Caco-2 (cell line): Measurements from ENCODE around the gene HECA. TPM values are rescaled to one million over a fixed set of nuclear protein-coding genes. Genes with fewer than 3 reads are reported as not detected.

Source experiments
- BruUV-seq: library from RNA; stranded (reverse); fragments of 400-500 nt; replicated peaks from 2 replicates; lab custom pipeline; 2021; lab: Mats Ljungman, UMichigan
- CTCF ChIA-PET: fragments of 300-600 bp; sonication (Branson Sonifier 250); formaldehyde crosslinking; loops from one replicate; lab custom pipeline; 2022; ENCODE audit warnings: antibody characterized with exemption; lab: Charles Lee
- POLR2A ChIA-PET: fragments of 300-600 bp; sonication (Branson Sonifier 250); formaldehyde crosslinking; loops from one replicate; lab custom pipeline; 2022; ENCODE audit warnings: antibody characterized with exemption; lab: Charles Lee
- DNase-seq, 2 experiments: peaks; one replicate each; pipeline versions ENCODE4 v3.0.0 to v3.0.0-alpha.2; 2020 to 2022
- H3K27me3 ChIP-seq: replicated peaks from 2 replicates; pipeline ENCODE4 v1.6.0; 2011; ENCODE audit warnings: low read length; ENCODE audit not compliant: control insufficient read depth, insufficient read depth
- H3K36me3 ChIP-seq: 2 replicates; pipeline ENCODE4 v1.5.1; 2011; ENCODE audit warnings: low read length; ENCODE audit not compliant: control insufficient read depth, insufficient read depth
- H3K4me1 ChIP-seq: fragments of 250-450 bp; sonication (Bioruptor Pico); 2 replicates; pipeline ENCODE4 v1.5.1; 2020; ENCODE audit warnings: mild to moderate bottlenecking
- H3K4me3 ChIP-seq: 2 replicates; pipeline ENCODE4 v1.5.1; 2011; ENCODE audit warnings: low read depth, mild to moderate bottlenecking, control low read depth, low read length
- H3K9me3 ChIP-seq: fragments of 250-450 bp; sonication (Bioruptor Pico); 2 replicates; pipeline ENCODE4 v1.5.1; 2020; ENCODE audit warnings: mild to moderate bottlenecking, moderate library complexity
- H3K27ac Mint-ChIP-seq: one replicate; pipeline ENCODE4 v1.8.0; 2022; ENCODE audit warnings: mixed read lengths; ENCODE audit not compliant: unreplicated experiment
- H3K27me3 Mint-ChIP-seq: one replicate; pipeline ENCODE4 v1.8.0; 2022; ENCODE audit warnings: mixed read lengths; ENCODE audit not compliant: insufficient read depth, unreplicated experiment
- H3K36me3 Mint-ChIP-seq: one replicate; pipeline ENCODE4 v1.8.0; 2022; ENCODE audit warnings: mild to moderate bottlenecking, mixed read lengths; ENCODE audit not compliant: insufficient read depth, unreplicated experiment
- H3K4me1 Mint-ChIP-seq: one replicate; pipeline ENCODE4 v1.8.0; 2022; ENCODE audit warnings: low read depth, mixed read lengths; ENCODE audit not compliant: unreplicated experiment
- H3K4me3 Mint-ChIP-seq: one replicate; pipeline ENCODE4 v1.8.0; 2022; ENCODE audit warnings: mild to moderate bottlenecking, moderate library complexity, mixed read lengths; ENCODE audit not compliant: unreplicated experiment
- H3K9me3 Mint-ChIP-seq: one replicate; pipeline ENCODE4 v1.8.0; 2022; ENCODE audit warnings: mixed read lengths; ENCODE audit not compliant: unreplicated experiment
- CTCF ChIP-seq, 2 experiments: fragments of 200-600 bp in 1 of 2; IDR thresholded peaks; 1 replicate in 1 of 2; 2 replicates in 1 of 2; pipeline versions ENCODE4 v1.5.1 to v1.8.0; 2011 to 2022; ENCODE audit warnings: antibody characterized with exemption in 1 of 2, control low read depth in 1 of 2, inconsistent platforms in 1 of 2, low read depth in 1 of 2, low read length in 1 of 2, mild to moderate bottlenecking in 1 of 2, moderate library complexity in 1 of 2; ENCODE audit not compliant: insufficient read depth in 1 of 2, severe bottlenecking in 1 of 2, unreplicated experiment in 1 of 2
- intact Hi-C: fragments of 100-400 bp; cut with micrococcal nuclease; formaldehyde crosslinking; loops from one replicate; pipeline ENCODE4 v1.10.0; 2022; ENCODE audit not compliant: unreplicated experiment
- total RNA-seq: library from RNA; stranded (reverse); gene quantifications from 2 replicates; pipeline ENCODE4 v1.2.3, GENCODE V29; 2022

The HECA gene
- total RNA-seq, 1 experiment from 2014 or later: 4.9 TPM

- no peaks in the 10 kb centered on the region for H3K4me1 ChIP-seq
- H3K36me3 Mint-ChIP-seq: no peaks in the 10 kb centered on the region
- H3K27ac Mint-ChIP-seq: no peak overlapping the region
- intact Hi-C loops: no loop called here
- H3K27me3 Mint-ChIP-seq: no peaks in the 10 kb centered on the region
- BruUV-seq: no TSS peak
- TF ChIP-seq CTCF (IDR thresholded peaks at IDR 0.05; ENCODE audit: insufficient read depth in 1 of 2, low read depth in 1 of 2, low read length in 1 of 2, severe bottlenecking in 1 of 2, unreplicated experiment in 1 of 2): no peak
- no peaks in the 10 kb centered on the region for H3K27me3 ChIP-seq
- no peaks in the 10 kb centered on the region for H3K36me3 ChIP-seq
- ChIA-PET POLR2A (no interaction called here), CTCF (no interaction called here)
- no peak overlapping the region for H3K4me3 ChIP-seq
- H3K4me3 Mint-ChIP-seq: no peak overlapping the region
- H3K4me1 Mint-ChIP-seq: no peaks in the 10 kb centered on the region
- DNase-seq: no peak
- H3K9me3 ChIP-seq: no peaks in the 10 kb centered on the region
- H3K9me3 Mint-ChIP-seq: no peaks in the 10 kb centered on the region
Measured at GRCh38 chr6:139112146-139112545, 22.7 kb upstream of the HECA start.

GRCh38 chr6:139112561-139112960 is 22.3 kb upstream of the HECA start:
- Mint-ChIP-seq H3K36me3 (no peaks in the 10 kb centered on the region), H3K27ac (no peak overlapping the region), H3K4me3 (no peak overlapping the region), H3K9me3 (no peaks in the 10 kb centered on the region), H3K27me3 (no peaks in the 10 kb centered on the region), H3K4me1 (no peaks in the 10 kb centered on the region)
- no peak for TF ChIP-seq CTCF (IDR thresholded peaks at IDR 0.05; ENCODE audit: insufficient read depth in 1 of 2, low read depth in 1 of 2, low read length in 1 of 2, severe bottlenecking in 1 of 2, unreplicated experiment in 1 of 2)
- no peak for DNase-seq
- ChIA-PET CTCF (interaction anchor here (0.6 kb wide), 1 partner anchor 172 kb away, joined by 4 read pairs; no protein-coding TSS in a partner anchor), POLR2A (no interaction called here)
- Histone ChIP-seq H3K9me3 (no peaks in the 10 kb centered on the region), H3K4me1 (no peaks in the 10 kb centered on the region), H3K27me3 (no peaks in the 10 kb centered on the region), H3K4me3 (no peak overlapping the region), H3K36me3 (no peaks in the 10 kb centered on the region)
- intact Hi-C loops: no loop called here
- BruUV-seq: no TSS peak

GRCh38 chr6:139114746-139115145 is 20.1 kb upstream of the HECA start:
- Mint-ChIP-seq H3K4me1 (no peaks in the 10 kb centered on the region), H3K27me3 (no peaks in the 10 kb centered on the region), H3K4me3 (no peak overlapping the region), H3K36me3 (no peaks in the 10 kb centered on the region), H3K9me3 (peaks cover 4% of the 10 kb centered on the region), H3K27ac (no peak overlapping the region)
- H3K4me1 ChIP-seq: no peaks in the 10 kb centered on the region
- intact Hi-C loops: no loop called here
- no peak overlapping the region for H3K4me3 ChIP-seq
- no peak for TF ChIP-seq CTCF (IDR thresholded peaks at IDR 0.05; ENCODE audit: insufficient read depth in 1 of 2, low read depth in 1 of 2, low read length in 1 of 2, severe bottlenecking in 1 of 2, unreplicated experiment in 1 of 2)
- no peaks in the 10 kb centered on the region for H3K27me3 ChIP-seq
- no peaks in the 10 kb centered on the region for H3K36me3 ChIP-seq
- no TSS peak for BruUV-seq
- ChIA-PET POLR2A (no interaction called here), CTCF (no interaction called here)
- no peaks in the 10 kb centered on the region for H3K9me3 ChIP-seq
- no peak for DNase-seq
